Body of pancreas (tissue), 4 donors: Measurements from ENCODE around the gene CDK19.

Experiments
- CTCF ChIP-seq, 7 experiments: fragments of 450-650 bp in 4 of 7; fragments of 200-600 bp in 3 of 7; sonication (generic) in 3 of 7; IDR thresholded peaks; one replicate each; pipeline ENCODE4 v1.5.1; 2016 to 2019; ENCODE audit warnings: antibody characterized with exemption in 7 of 7
- POLR2A ChIP-seq, 3 donors: fragments of 450-650 bp; IDR thresholded peaks; one replicate each; pipeline ENCODE4 v1.6.1; 2016; ENCODE audit warnings: antibody characterized with exemption in 3 of 3, mild to moderate bottlenecking in 2 of 3

GRCh38 chr6:110573136-110573535, 242.1 kb downstream of the CDK19 start:
- TF ChIP-seq CTCF (IDR thresholded peaks at IDR 0.05) = no peak
- no peak for TF ChIP-seq POLR2A (IDR thresholded peaks at IDR 0.05)
